HEK293T (cell line): ENCODE measurements around the gene ZNF674.

Experiments
- CTCF ChIA-PET: fragments of 350-600 bp; formaldehyde crosslinking; extraction: SDS; loops from one replicate; lab custom pipeline; 2021; ENCODE audit warnings: antibody characterized with exemption, inconsistent platforms; lab: Yijun Ruan, JAX
- POLR2A ChIA-PET: fragments of 350-600 bp; formaldehyde crosslinking; extraction: SDS; loops from one replicate; lab custom pipeline; 2020; ENCODE audit warnings: antibody characterized with exemption, inconsistent platforms; lab: Yijun Ruan, JAX
- DNase-seq: peaks from one replicate; pipeline ENCODE4 v3.0.0; 2012; ENCODE audit warnings: mixed read lengths; ENCODE audit errors: extremely low spot score
- ARNT ChIP-seq: fragments of 450-650 bp; IDR thresholded peaks from 2 replicates; pipeline ENCODE4 v1.6.1; 2017; ENCODE audit warnings: mild to moderate bottlenecking
- BHLHE40 ChIP-seq: fragments of 450-650 bp; IDR thresholded peaks from 2 replicates; pipeline ENCODE4 v1.6.1; 2016; ENCODE audit warnings: mild to moderate bottlenecking, moderate library complexity, borderline replicate concordance
- CTBP1 ChIP-seq: fragments of 450-650 bp; IDR thresholded peaks from 2 replicates; pipeline ENCODE4 v1.6.1; 2016; ENCODE audit warnings: borderline replicate concordance
- ELF4 ChIP-seq: fragments of 450-650 bp; IDR thresholded peaks from 2 replicates; pipeline ENCODE4 v1.6.1; 2017; ENCODE audit warnings: antibody characterized with exemption
- FOXA1 ChIP-seq: fragments of 450-650 bp; IDR thresholded peaks from 2 replicates; pipeline ENCODE4 v1.6.1; 2016; ENCODE audit warnings: mild to moderate bottlenecking
- FOXK2 ChIP-seq: fragments of 450-650 bp; IDR thresholded peaks from 2 replicates; pipeline ENCODE4 v1.6.1; 2016; ENCODE audit warnings: mild to moderate bottlenecking
- FOXM1 ChIP-seq: fragments of 450-650 bp; IDR thresholded peaks from 2 replicates; pipeline ENCODE4 v1.6.1; 2017; ENCODE audit warnings: mild to moderate bottlenecking, borderline replicate concordance
- HDGF ChIP-seq: fragments of 450-650 bp; IDR thresholded peaks from 2 replicates; pipeline ENCODE4 v1.6.1; 2017; ENCODE audit warnings: antibody characterized with exemption, borderline replicate concordance
- L3MBTL2 ChIP-seq: fragments of 450-650 bp; conservative IDR thresholded peaks from 2 replicates; pipeline ENCODE4 v1.6.1; 2016; ENCODE audit warnings: mild to moderate bottlenecking
- LEF1 ChIP-seq: fragments of 450-650 bp; IDR thresholded peaks from 2 replicates; pipeline ENCODE4 v1.6.1; 2017; ENCODE audit warnings: mild to moderate bottlenecking, borderline replicate concordance
- NFRKB ChIP-seq: fragments of 450-650 bp; IDR thresholded peaks from 2 replicates; pipeline ENCODE4 v1.6.1; 2016; ENCODE audit warnings: mild to moderate bottlenecking, moderate library complexity
- PKNOX1 ChIP-seq: fragments of 450-650 bp; IDR thresholded peaks from 2 replicates; pipeline ENCODE4 v1.6.1; 2016
- SP1 ChIP-seq: fragments of 450-650 bp; IDR thresholded peaks from 2 replicates; pipeline ENCODE4 v1.6.1; 2017
- SUZ12 ChIP-seq: fragments of 450-650 bp; IDR thresholded peaks from 2 replicates; pipeline ENCODE4 v1.6.1; 2016; ENCODE audit warnings: mild to moderate bottlenecking
- TARDBP ChIP-seq: fragments of 450-650 bp; IDR thresholded peaks from 2 replicates; pipeline ENCODE4 v1.6.1; 2016
- ZNF384 ChIP-seq: fragments of 450-650 bp; IDR thresholded peaks from 2 replicates; pipeline ENCODE4 v1.6.1; 2016

Gene ZNF674

DNA sequence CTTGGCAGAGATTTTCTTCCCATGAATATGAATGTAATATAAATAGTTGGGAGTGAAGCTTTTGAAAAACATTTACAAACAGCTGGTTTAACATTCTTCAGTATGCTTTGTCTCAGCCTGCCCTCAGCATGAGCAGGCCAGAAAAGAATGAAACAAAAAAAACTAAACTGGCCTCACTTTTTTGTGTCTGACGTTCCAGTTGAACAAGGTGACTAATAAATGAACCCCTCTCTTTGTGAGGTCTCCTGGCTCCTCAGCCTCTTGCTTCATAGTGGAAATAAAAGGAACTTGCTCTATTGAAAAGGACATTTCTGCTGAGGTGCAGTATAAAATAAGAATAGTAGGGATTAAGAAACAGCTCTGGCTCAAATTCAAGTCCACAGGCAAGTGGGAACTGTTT, 37.7 kb upstream of the ZNF674 start:
- TF ChIP-seq ELF4 (no peak), FOXA1 (no peak), HDGF (no peak)
- CTCF ChIA-PET = no interaction called here
- POLR2A ChIA-PET = no interaction called here
- no peak for DNase-seq

GRCh38 chrX:46582325-46582724, 37.1 kb upstream of the ZNF674 start:
- ChIA-PET CTCF (no interaction called here), POLR2A (no interaction called here)
- TF ChIP-seq FOXM1 = no peak
- TF ChIP-seq ZNF384 = no peak
- TF ChIP-seq SP1 = no peak
- TF ChIP-seq BHLHE40 = no peak
- TF ChIP-seq SUZ12 = no peak
- no peak for TF ChIP-seq L3MBTL2
- no peak for TF ChIP-seq HDGF
- no peak for TF ChIP-seq FOXK2
- no peak for TF ChIP-seq ELF4
- TF ChIP-seq FOXA1 = no peak
- no peak for TF ChIP-seq TARDBP
- no peak for TF ChIP-seq CTBP1
- TF ChIP-seq NFRKB = no peak
- no peak for TF ChIP-seq LEF1
- no peak for TF ChIP-seq ARNT
- no peak for TF ChIP-seq PKNOX1
- DNase-seq = no peak

DNA sequence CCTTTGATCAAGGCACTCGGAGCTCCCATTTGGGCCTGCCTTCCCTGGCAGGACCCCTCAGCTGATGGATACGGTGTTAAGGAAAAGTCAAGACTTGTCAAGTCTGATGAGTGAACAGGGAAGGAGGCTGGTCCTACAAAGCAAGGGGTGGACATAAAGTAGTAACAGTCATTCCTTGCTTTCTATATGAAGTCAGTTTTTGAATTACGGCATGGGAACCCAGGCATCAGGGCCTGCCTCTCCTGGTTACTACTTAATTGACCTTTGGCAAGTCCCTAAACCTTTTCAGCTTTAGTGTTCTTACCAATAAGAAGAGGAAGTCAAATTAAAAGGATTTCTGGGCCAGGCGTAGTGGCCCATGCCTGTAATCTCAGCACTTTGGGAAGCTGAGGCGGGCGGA, 35.4 kb upstream of the ZNF674 start:
- DNase-seq = no peak
- TF ChIP-seq SP1 = no peak
- TF ChIP-seq ELF4 = no peak
- no peak for TF ChIP-seq HDGF
- TF ChIP-seq FOXK2 = no peak
- no peak for TF ChIP-seq BHLHE40
- POLR2A ChIA-PET = no interaction called here
- CTCF ChIA-PET = no interaction called here

- POLR2A ChIA-PET = no interaction called here
- no peak for DNase-seq
- TF ChIP-seq ELF4 (no peak), FOXM1 (no peak), BHLHE40 (no peak), NFRKB (no peak), SP1 (no peak), FOXK2 (no peak), PKNOX1 (no peak)
- CTCF ChIA-PET = interaction anchor here (0.6 to 1.1 kb wide), 2 partner anchors 8 to 913 kb away, joined by 3 to 5 read pairs; no protein-coding TSS in a partner anchor
Observed at GRCh38 chrX:46579250-46579649, 34.0 kb upstream of the ZNF674 start.

- no peak for TF ChIP-seq TARDBP
- CTCF ChIA-PET = interaction anchor here (0.6 kb wide), 1 partner anchor 108 kb away, joined by 3 read pairs; no protein-coding TSS in a partner anchor
- POLR2A ChIA-PET = no interaction called here
- no peak for DNase-seq
Observed at GRCh38 chrX:46577221-46578005, 32.2 kb upstream of the ZNF674 start.

DNA sequence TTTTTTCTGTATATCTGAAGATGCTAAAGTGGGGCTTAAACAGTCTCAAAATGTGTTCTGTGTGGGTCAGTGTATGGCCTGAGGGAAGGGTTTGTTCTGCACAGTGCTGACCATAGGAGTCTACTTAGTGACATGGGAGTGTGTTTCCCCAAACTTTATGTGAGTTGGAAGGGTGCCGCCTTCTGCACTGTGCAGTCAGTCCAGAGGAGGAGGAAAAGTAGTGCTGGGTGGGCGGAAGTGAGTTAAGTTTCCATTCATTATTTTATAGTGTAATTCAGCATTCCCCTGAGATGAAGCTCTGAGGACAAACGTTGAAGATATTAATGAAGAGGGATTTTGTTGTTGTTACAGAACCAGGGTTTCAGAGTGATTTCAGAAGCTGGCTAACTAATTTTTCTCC, 31.2 kb upstream of the ZNF674 start:
- POLR2A ChIA-PET = no interaction called here
- CTCF ChIA-PET = interaction anchor here (0.7 kb wide), 1 partner anchor 561 kb away, joined by 3 read pairs; no protein-coding TSS in a partner anchor
- TF ChIP-seq SUZ12 (no peak), BHLHE40 (no peak), FOXA1 (no peak), SP1 (no peak), ZNF384 (no peak), LEF1 (no peak), CTBP1 (no peak), PKNOX1 (no peak), FOXM1 (no peak), NFRKB (no peak), ARNT (no peak), HDGF (no peak), ELF4 (no peak), L3MBTL2 (no peak)
- DNase-seq = no peak

DNA sequence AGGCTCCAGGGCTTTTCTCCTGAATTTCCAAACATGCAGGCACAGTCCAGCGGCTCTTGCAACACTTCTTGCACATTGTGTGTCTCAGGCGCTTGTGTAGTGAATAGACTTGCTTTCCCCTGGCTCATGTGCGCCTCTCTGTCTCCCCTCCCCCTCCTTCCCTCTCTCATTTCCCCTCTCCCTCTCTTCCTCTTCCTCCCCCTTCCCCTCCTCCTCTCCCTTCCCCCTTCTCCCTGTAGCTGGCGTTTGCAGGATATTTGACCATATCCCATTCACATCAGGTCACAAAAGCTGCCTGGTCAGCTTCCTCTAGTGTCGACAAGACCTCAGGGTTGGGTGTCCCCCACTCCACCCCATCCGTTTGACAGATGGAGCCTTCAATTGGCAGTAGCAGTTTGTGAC, 30.8 kb upstream of the ZNF674 start:
- ChIA-PET POLR2A (no interaction called here), CTCF (no interaction called here)
- TF ChIP-seq ARNT (no peak), PKNOX1 (no peak), LEF1 (no peak)
- DNase-seq = no peak
